Embryonic facial prominence (tissue), 1 donor: Measurements from ENCODE around the gene UBQLN1.

Source experiments
- DNase-seq: peaks from one replicate; pipeline ENCODE4 v3.0.0-alpha.2; 2016; ENCODE audit errors: extremely low spot score

UBQLN1 gene

GRCh38 chr9:83688921-83689320 is 18.8 kb downstream of the UBQLN1 start:
- no peak for DNase-seq

- DNase-seq, result no peak
Measured at GRCh38 chr9:83681490-83681889, 26.3 kb downstream of the UBQLN1 start.

GRCh38 chr9:83680233-83680632 is 27.5 kb downstream of the UBQLN1 start:
- no peak for DNase-seq

GRCh38 chr9:83677596-83677995 is 30.2 kb downstream of the UBQLN1 start:
- DNase-seq, result no peak

- no peak for DNase-seq
Measured at GRCh38 chr9:83675466-83675865, 32.3 kb downstream of the UBQLN1 start.

GRCh38 chr9:83671451-83671850 is 36.3 kb downstream of the UBQLN1 start:
- no peak for DNase-seq

GRCh38 chr9:83670381-83670780 is 37.4 kb downstream of the UBQLN1 start:
- DNase-seq, result no peak

GRCh38 chr9:83669067-83669466 is 38.7 kb downstream of the UBQLN1 start:
- DNase-seq, result no peak

- no peak for DNase-seq
Measured at GRCh38 chr9:83665580-83666200, 42.1 kb downstream of the UBQLN1 start.

- DNase-seq, result no peak
Measured at GRCh38 chr9:83662933-83663332, 44.8 kb downstream of the UBQLN1 start.

- DNase-seq, result no peak
Measured at GRCh38 chr9:83656952-83657351, 50.8 kb downstream of the UBQLN1 start.

GRCh38 chr9:83656032-83656680 is 51.6 kb downstream of the UBQLN1 start:
- no peak for DNase-seq

- DNase-seq, result no peak
Measured at GRCh38 chr9:83655433-83655832, 52.3 kb downstream of the UBQLN1 start.

- no peak for DNase-seq
Measured at GRCh38 chr9:83652433-83652832, 55.3 kb downstream of the UBQLN1 start.

- DNase-seq, result no peak
Measured at GRCh38 chr9:83651558-83651957, 56.2 kb downstream of the UBQLN1 start.

GRCh38 chr9:83649515-83649914 is 58.2 kb downstream of the UBQLN1 start:
- DNase-seq, result no peak

- no peak for DNase-seq
Measured at GRCh38 chr9:83649080-83649479, 58.7 kb downstream of the UBQLN1 start.

GRCh38 chr9:83646500-83647239 is 61.1 kb downstream of the UBQLN1 start:
- DNase-seq, result no peak

- DNase-seq, result no peak
Measured at GRCh38 chr9:83642793-83643192, 65.0 kb downstream of the UBQLN1 start.

- DNase-seq, result no peak
Measured at GRCh38 chr9:83639266-83639665, 68.5 kb downstream of the UBQLN1 start.

- DNase-seq, result no peak
Measured at GRCh38 chr9:83637389-83637788, 70.4 kb downstream of the UBQLN1 start.

- no peak for DNase-seq
Measured at GRCh38 chr9:83636813-83637212, 70.9 kb downstream of the UBQLN1 start.

GRCh38 chr9:83633676-83634075 is 74.1 kb downstream of the UBQLN1 start:
- no peak for DNase-seq
